LNCaP clone FGC (cell line): ENCODE measurements around the gene LIPK.

Source experiments
- DNase-seq: peaks from one replicate; pipeline ENCODE4 v3.0.0-alpha.2; 2011; ENCODE audit warnings: low read depth
- H3K4me3 ChIP-seq: 2 replicates; pipeline ENCODE4 v1.5.1; 2011; ENCODE audit warnings: mild to moderate bottlenecking, low read depth, low read length, control low read depth
- CTCF ChIP-seq: IDR thresholded peaks from 2 replicates; pipeline ENCODE4 v1.5.1; 2012; ENCODE audit warnings: mild to moderate bottlenecking; ENCODE audit not compliant: control insufficient read depth, insufficient read depth; ENCODE audit errors: extremely low read depth

Gene LIPK

DNA sequence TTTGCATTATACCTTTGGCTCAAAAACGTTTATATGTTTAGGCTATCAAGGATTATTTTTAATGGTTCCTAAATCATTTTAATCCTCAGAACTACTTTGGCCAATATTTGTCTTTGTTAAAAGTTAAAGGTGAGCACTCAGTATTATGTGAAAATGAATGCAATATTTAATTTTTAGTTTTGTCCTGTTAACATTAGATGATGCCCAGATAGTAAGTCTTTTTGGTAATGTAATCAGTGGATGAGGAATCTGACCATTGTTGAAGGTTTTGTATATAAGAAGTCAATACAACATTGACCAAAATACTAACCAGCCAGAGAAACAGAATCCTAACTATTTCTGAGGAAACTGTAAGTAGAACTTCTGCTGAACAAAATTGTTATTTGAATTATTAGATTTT, 41.9 kb upstream of the LIPK start, which contains the start of gene LIPF:
Gene LIPF, plus strand, starts transcription at position 301 of the 400 bp plus-strand sequence. CDS start 2,856 bp downstream, outside the sequence.
- H3K4me3 ChIP-seq, result no peak within 1 kb of the TSS
- TF ChIP-seq CTCF, result no peak
- DNase-seq, result no peak

DNA sequence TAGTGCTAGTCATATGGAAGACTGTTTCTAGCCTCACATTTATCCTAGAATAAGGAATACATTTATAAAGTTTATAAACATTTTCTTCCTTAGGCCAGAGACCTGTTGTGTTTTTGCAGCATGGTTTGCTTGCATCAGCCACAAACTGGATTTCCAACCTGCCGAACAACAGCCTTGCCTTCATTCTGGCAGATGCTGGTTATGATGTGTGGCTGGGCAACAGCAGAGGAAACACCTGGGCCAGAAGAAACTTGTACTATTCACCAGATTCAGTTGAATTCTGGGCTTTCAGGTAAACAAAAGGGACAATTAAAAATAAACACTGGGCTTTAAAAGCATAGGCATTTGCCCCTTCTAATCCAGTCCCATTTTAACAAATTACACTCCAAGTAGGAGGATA, 37.6 kb upstream of the LIPK start:
- DNase-seq, result no peak
- no peak for TF ChIP-seq CTCF
- no peak overlapping the region for H3K4me3 ChIP-seq

DNA sequence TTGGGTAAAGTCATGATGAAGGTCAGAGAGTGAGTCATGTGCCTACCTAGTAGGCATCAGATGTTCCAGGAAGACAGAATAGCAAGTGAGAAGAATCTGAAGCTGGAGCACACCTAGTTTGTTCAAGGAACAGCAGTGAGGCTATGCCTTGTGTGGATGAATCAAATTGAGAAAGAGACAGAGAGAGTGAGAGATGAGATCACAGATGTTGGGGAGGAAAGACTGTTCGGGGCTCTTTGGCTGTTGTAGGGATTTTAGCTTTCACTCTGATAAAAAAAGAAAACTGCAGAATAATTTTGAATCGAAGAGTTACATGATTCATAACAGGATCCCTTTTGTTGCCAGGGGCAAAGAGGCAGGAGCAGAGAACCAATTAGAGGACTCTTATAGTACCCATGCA, 35.6 kb upstream of the LIPK start:
- TF ChIP-seq CTCF, result no peak
- H3K4me3 ChIP-seq, result no peak overlapping the region
- no peak for DNase-seq

- DNase-seq, result no peak
- H3K4me3 ChIP-seq, result no peak overlapping the region
- TF ChIP-seq CTCF, result no peak
Measured at GRCh38 chr10:88672041-88672440, 34.0 kb upstream of the LIPK start.

GRCh38 chr10:88676283-88677060, 29.6 kb upstream of the LIPK start:
- H3K4me3 ChIP-seq, result no peak overlapping the region
- DNase-seq, result no peak
- no peak for TF ChIP-seq CTCF

DNA sequence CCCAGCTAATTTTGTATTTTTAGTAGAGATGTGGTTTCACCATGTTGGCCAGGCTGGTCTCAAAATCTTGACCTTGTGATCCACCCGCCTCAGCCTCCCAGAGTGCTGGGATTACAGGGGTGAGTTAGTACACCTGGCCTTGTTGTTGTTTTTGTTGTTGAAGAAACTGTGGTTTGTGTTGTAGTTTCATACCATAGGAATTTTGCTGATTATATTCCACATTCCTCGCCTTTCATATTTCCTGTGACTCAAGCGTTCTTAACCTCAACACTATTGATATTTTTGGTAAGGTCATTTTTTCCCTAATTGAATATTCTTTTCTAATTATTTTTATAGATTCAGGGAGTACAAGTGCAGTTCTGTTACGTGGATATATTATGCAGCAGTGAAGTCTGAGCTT, 25.1 kb upstream of the LIPK start:
- no peak for DNase-seq
- no peak overlapping the region for H3K4me3 ChIP-seq
- TF ChIP-seq CTCF, result no peak

DNA sequence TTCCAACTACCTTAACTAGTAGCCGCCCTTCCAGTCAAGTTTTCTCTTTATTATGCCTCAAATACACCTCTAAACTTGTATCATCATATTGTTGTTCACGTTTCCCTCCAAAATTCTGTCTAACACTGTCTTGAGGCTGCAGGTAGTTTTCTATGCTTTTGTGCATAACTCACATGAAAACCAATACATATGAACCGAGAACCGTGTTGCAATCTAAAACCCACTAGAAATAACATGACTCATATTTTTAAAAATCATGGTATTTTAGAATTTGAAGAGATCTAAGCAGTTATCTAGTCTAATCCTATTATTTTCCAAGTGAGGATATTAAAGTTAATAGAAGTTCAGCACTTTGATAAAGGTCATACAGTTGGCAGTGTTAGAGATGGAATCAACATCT, 23.6 kb upstream of the LIPK start:
- no peak for DNase-seq
- TF ChIP-seq CTCF, result no peak
- H3K4me3 ChIP-seq, result no peak overlapping the region
